OCI-LY1 (cell line): ENCODE measurements around the gene DLL4.

ENCODE experiments used
- EZH2 ChIP-seq: fragments of 200-600 bp; sonication (generic), shearing (Covaris generic); IDR thresholded peaks from 2 replicates; pipeline ENCODE4 v1.8.0; 2017; ENCODE audit warnings: borderline replicate concordance, mixed run types, mild to moderate bottlenecking, antibody characterized with exemption, low read length, moderate library complexity, mixed read lengths
- TF ChIP-seq, protein P1 (sequence below): fragments of 200-600 bp; sonication (generic), shearing (Covaris generic); IDR thresholded peaks from 2 replicates; pipeline ENCODE4 v1.5.1; 2017; ENCODE audit warnings: mild to moderate bottlenecking, antibody characterized with exemption, low read length, moderate library complexity, mixed read lengths

DNA sequence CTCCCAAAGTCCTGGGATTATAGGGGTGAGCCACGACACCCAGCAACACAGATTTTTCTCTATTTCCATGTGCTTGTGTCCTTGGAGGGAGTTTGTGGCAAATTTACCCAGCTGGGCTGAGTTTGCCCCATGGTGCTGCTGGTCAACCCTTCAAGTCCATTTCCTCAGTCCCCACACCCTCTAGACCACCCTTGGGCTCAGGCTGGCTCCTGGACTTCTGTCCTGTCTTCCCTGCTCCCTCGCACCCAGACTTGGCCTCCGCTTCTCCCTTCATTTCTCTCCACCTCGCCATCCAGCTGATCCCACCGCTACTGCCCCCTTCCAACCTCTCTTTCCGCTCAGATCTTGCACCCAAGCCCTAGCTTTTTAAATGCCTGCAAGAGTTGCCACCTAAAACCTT is 47.8 kb upstream of the DLL4 start:
- TF ChIP-seq, protein P1, sequence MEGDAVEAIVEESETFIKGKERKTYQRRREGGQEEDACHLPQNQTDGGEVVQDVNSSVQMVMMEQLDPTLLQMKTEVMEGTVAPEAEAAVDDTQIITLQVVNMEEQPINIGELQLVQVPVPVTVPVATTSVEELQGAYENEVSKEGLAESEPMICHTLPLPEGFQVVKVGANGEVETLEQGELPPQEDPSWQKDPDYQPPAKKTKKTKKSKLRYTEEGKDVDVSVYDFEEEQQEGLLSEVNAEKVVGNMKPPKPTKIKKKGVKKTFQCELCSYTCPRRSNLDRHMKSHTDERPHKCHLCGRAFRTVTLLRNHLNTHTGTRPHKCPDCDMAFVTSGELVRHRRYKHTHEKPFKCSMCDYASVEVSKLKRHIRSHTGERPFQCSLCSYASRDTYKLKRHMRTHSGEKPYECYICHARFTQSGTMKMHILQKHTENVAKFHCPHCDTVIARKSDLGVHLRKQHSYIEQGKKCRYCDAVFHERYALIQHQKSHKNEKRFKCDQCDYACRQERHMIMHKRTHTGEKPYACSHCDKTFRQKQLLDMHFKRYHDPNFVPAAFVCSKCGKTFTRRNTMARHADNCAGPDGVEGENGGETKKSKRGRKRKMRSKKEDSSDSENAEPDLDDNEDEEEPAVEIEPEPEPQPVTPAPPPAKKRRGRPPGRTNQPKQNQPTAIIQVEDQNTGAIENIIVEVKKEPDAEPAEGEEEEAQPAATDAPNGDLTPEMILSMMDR, result no peak
- no peak for TF ChIP-seq EZH2
